ENCODE data around the gene KRT73.

Gene KRT73

GRCh38 chr12:52573306-52573705 is 45.1 kb downstream of the KRT73 start:
- FAIRE-seq, result no peak

DNA sequence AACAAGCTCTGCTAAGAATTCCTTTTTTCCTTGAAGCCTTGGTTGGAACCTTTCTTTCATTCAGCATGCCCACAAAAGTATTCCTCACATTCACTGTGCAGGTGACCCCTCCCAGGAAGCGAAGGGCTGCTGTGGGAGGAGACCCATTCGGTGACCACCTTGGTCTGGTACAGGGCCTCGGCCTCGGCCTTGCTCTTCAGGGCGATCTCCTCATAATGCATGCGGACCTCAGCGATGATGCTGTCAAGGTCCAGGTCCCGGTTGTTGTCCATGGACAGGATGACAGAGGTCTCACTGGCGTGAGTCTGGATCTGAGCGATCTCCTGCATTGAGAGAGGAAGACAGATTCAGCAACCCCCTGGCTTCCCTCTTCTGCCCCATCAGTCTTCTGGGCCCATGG is 47.8 kb downstream of the KRT73 start:
- no peak for DNase-seq (ENCODE audit: insufficient read length, low spot score)
- TF ChIP-seq POLR2A (IDR thresholded peaks at IDR 0.05; ENCODE audit: low read depth, low read length), result no peak
- no peak for FAIRE-seq

More at GRCh38 chr12:52573306-52573705, 45.1 kb downstream of the KRT73 start:
- TF ChIP-seq POLR2A (IDR thresholded peaks at IDR 0.05; ENCODE audit: low read depth, low read length), result no peak
- DNase-seq (ENCODE audit: insufficient read length, low spot score), result no peak

GRCh38 chr12:52568111-52568510 is 50.2 kb downstream of the KRT73 start:
- no peak for DNase-seq (ENCODE audit: insufficient read length, low spot score)
- no peak for TF ChIP-seq POLR2A (IDR thresholded peaks at IDR 0.05; ENCODE audit: low read depth, low read length)
- FAIRE-seq, result no peak

DNA sequence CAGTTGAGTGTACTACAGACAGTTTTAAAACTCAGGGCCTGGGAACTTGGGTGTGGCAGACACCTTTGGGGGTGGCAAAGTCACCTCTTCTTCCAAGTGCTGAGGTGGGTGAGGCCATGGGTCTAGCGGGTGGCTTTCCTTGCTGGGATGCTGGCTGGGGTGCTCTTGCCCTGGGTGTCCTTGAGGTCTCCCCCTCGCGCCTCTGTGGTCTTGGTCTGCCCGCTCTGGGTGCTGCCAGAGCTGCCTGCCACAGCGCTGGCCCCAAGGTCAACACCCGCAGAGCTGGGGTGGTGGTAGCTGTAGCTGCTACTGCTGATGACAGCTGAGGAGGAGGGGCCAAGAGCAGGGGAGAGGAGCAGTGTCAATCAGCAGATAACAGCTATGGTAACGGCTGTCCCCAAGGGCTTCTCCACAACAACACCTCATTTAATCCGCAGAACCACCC is 51.5 kb downstream of the KRT73 start:
- DNase-seq (ENCODE audit: insufficient read length, low spot score), result no peak
- FAIRE-seq, result no peak
- no peak for TF ChIP-seq POLR2A (IDR thresholded peaks at IDR 0.05; ENCODE audit: low read depth, low read length)

DNA sequence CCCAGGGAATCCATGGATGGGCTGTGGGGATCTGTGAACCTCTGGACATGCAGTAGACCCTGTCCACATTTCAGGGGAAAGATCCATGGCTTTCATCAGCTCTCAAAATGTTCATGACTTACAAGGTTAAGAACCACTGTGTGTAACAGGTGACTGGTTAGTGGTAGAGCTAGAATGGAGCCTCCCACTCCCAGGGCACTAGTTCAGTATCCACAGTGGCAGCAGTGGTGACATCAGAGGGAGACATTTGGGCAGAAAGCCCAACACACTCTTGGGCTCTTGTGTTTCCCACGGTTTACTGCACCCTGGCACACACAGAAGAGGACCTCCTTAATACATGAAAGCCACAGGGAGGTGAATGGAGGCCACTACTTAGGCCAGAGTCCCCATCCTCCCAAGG is 53.8 kb downstream of the KRT73 start:
- no peak for TF ChIP-seq POLR2A (IDR thresholded peaks at IDR 0.05; ENCODE audit: low read depth, low read length)
- no peak for FAIRE-seq
- no peak for DNase-seq (ENCODE audit: insufficient read length, low spot score)

DNA sequence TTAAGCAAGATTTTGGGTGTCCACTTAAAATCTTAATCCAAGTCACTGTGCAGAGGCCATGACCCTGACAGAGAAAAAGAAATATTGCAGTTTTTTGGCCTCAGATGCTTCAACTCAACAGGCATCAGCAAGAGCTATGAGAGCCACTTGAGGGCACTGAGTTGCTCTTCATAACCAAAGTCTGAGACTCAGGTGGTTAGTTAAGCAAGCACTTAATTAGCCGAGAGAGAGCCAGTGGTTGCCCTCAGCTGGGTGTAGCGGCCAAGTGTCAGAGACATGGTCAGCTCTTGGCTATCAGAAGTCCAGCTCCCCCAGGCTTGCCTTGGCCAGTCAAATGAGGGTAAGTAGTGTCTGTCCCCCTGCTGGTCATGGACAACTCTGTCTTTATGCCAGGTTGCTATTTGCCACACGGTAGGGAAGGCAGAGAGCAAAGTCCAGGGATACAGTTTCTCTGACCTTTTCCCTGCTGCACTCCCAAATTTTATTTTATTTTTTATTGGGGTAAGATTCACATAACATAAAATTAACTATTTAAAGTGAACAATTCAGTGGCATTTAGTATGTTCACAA is 56.4 kb downstream of the KRT73 start:
- peak; percentile 24 for DNase-seq (ENCODE audit: insufficient read length, low spot score)
- no peak for FAIRE-seq
- TF ChIP-seq POLR2A (IDR thresholded peaks at IDR 0.05; ENCODE audit: low read depth, low read length), result no peak

- TF ChIP-seq POLR2A (IDR thresholded peaks at IDR 0.05; ENCODE audit: low read depth, low read length), result no peak
- FAIRE-seq, result no peak
- DNase-seq (ENCODE audit: insufficient read length, low spot score), result no peak
Observed at GRCh38 chr12:52559979-52560378, 58.4 kb downstream of the KRT73 start.

GRCh38 chr12:52558781-52559445 is 59.4 kb downstream of the KRT73 start:
- no peak for FAIRE-seq
- no peak for DNase-seq (ENCODE audit: insufficient read length, low spot score)

More at GRCh38 chr12:52558781-52559445, 59.4 kb downstream of the KRT73 start:
- no peak for TF ChIP-seq POLR2A (IDR thresholded peaks at IDR 0.05; ENCODE audit: low read depth, low read length)
